ENCODE data around the gene AGAP1. TPM values are rescaled to one million over a fixed set of nuclear protein-coding genes. Genes with fewer than 3 reads are reported as not detected.
"Not testable (repeated sequence)": the region's sequence is repeated elsewhere in the genome, so short reads cannot be mapped to it uniquely, and the experiment has no call there.

The AGAP1 gene
- total RNA-seq, 1 experiment from 2014 or later, result 56.4 TPM

- no peaks in the 10 kb centered on the region for H3K4me1 Mint-ChIP-seq (ENCODE audit: low read depth, unreplicated experiment)
- TF ChIP-seq CTCF (IDR thresholded peaks at IDR 0.05; ENCODE audit: unreplicated experiment), result no peak
- BruUV-seq (replicated peaks), result no TSS peak
- DNase-seq, result no peak
- H3K27me3 Mint-ChIP-seq (ENCODE audit: unreplicated experiment), result no peaks in the 10 kb centered on the region
- intact Hi-C loops (cut with micrococcal nuclease; ENCODE audit: unreplicated experiment), result no loop called here
- no peak overlapping the region for H3K27ac Mint-ChIP-seq (ENCODE audit: unreplicated experiment)
- CTCF ChIA-PET, result no interaction called here
- peaks cover 18% of the 10 kb centered on the region for H3K36me3 Mint-ChIP-seq (ENCODE audit: insufficient read depth, unreplicated experiment)
- H3K9me3 Mint-ChIP-seq (ENCODE audit: low read depth, unreplicated experiment), result no peaks in the 10 kb centered on the region
- no peak overlapping the region for H3K4me3 Mint-ChIP-seq (ENCODE audit: low read depth, unreplicated experiment)
Measured at GRCh38 chr2:235757212-235757611, 263.4 kb downstream of the AGAP1 start.

GRCh38 chr2:235757640-235758039, 263.8 kb downstream of the AGAP1 start:
- Mint-ChIP-seq H3K4me3 (ENCODE audit: low read depth, unreplicated experiment) (no peak overlapping the region), H3K27me3 (ENCODE audit: unreplicated experiment) (no peaks in the 10 kb centered on the region), H3K9me3 (ENCODE audit: low read depth, unreplicated experiment) (no peaks in the 10 kb centered on the region), H3K27ac (ENCODE audit: unreplicated experiment) (no peak overlapping the region), H3K4me1 (ENCODE audit: low read depth, unreplicated experiment) (no peaks in the 10 kb centered on the region), H3K36me3 (ENCODE audit: insufficient read depth, unreplicated experiment) (peaks cover 18% of the 10 kb centered on the region)
- intact Hi-C loops (cut with micrococcal nuclease; ENCODE audit: unreplicated experiment), result no loop called here
- CTCF ChIA-PET, result no interaction called here
- BruUV-seq (replicated peaks), result no TSS peak
- DNase-seq, result no peak
- TF ChIP-seq CTCF (IDR thresholded peaks at IDR 0.05; ENCODE audit: unreplicated experiment), result no peak

DNA sequence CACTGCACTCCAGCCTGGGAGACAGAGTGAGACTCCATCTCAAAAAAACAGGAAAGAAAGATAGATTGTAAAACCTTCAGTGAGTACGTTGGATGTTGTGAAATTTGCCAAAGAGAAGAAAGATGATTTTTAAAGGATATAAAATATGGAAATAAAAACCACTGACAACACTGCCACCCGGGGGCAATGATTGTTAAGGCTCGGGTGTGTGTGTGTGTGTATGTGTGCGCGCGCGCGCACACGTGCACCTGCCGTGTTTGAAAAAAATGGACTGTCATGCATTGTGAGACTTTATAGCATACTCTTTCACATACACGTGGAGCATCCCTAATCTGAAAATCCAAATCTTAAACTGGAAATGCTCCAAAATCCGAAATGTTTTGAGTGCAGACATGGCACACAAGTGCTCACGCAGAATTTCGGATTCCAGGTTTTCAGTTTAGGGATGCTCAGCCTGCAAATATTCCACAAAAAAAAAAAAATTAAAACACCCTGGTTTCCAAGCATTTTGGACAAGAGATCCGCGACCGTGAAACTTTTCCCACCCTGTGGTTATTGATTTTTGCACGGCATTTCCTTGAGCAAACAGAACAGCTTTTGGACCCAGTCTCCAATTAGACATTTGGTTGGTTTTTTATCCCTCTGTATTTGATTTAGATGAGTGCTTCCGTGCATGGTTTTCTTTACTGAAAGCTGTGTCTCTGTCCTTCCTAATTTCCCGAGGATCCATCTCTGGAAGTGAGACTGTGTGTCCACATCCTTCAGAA, 269.2 kb downstream of the AGAP1 start:
- Mint-ChIP-seq H3K4me1 (ENCODE audit: low read depth, unreplicated experiment) (peaks cover 8% of the 10 kb centered on the region), H3K27ac (ENCODE audit: unreplicated experiment) (no peak overlapping the region), H3K9me3 (ENCODE audit: low read depth, unreplicated experiment) (no peaks in the 10 kb centered on the region), H3K36me3 (ENCODE audit: insufficient read depth, unreplicated experiment) (peaks cover 36% of the 10 kb centered on the region), H3K4me3 (ENCODE audit: low read depth, unreplicated experiment) (no peak overlapping the region), H3K27me3 (ENCODE audit: unreplicated experiment) (no peaks in the 10 kb centered on the region)
- no peak for TF ChIP-seq CTCF (IDR thresholded peaks at IDR 0.05; ENCODE audit: unreplicated experiment)
- no peak for DNase-seq
- no TSS peak for BruUV-seq (replicated peaks)
- intact Hi-C loops (cut with micrococcal nuclease; ENCODE audit: unreplicated experiment), result no loop called here
- CTCF ChIA-PET, result no interaction called here

DNA sequence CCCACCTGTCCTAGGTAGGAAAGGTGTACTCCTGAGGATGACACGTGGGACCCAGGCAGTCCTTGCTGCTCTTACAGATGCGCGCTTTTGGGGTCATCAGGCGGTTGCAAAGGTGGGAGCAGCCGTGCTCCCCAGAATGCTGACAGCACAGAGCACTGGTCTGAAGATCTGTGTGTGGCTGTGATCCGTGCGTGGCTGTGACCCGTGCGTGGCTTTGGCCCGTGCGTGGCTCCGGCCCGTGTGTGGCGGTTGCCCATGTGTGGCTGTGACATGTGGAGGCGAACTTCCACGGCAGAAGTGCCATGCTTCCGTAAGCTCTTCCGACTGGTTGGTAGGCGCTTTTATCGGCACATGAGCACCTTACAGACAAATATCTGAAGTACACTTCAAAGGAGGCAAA, 270.0 kb downstream of the AGAP1 start:
- no peaks in the 10 kb centered on the region for H3K9me3 Mint-ChIP-seq (ENCODE audit: low read depth, unreplicated experiment)
- no TSS peak for BruUV-seq (replicated peaks)
- no peak overlapping the region for H3K27ac Mint-ChIP-seq (ENCODE audit: unreplicated experiment)
- no peak for DNase-seq
- intact Hi-C loops (cut with micrococcal nuclease; ENCODE audit: unreplicated experiment), result no loop called here
- no peaks in the 10 kb centered on the region for H3K27me3 Mint-ChIP-seq (ENCODE audit: unreplicated experiment)
- no peak for TF ChIP-seq CTCF (IDR thresholded peaks at IDR 0.05; ENCODE audit: unreplicated experiment)
- H3K4me1 Mint-ChIP-seq (ENCODE audit: low read depth, unreplicated experiment), result peaks cover 8% of the 10 kb centered on the region
- H3K36me3 Mint-ChIP-seq (ENCODE audit: insufficient read depth, unreplicated experiment), result peaks cover 37% of the 10 kb centered on the region
- CTCF ChIA-PET, result no interaction called here
- no peak overlapping the region for H3K4me3 Mint-ChIP-seq (ENCODE audit: low read depth, unreplicated experiment)

DNA sequence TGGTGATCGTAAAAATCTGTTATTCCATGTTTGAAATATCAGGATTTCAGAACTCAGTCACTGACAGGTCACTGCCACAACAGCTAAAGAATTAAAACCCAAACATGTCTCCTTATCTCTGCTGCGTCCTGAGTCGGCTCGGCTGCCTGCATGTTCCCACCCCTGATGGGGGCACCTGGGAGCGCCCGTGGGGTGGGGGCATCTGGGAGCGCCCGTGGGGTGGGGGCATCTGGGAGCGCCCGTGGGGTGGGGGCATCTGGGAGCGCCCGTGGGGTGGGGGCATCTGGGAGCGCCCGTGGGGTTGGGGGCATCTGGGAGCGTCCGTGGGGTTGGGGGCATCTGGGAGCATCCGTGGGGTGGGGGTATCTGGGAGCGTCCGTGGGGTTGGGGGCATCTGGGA, 270.6 kb downstream of the AGAP1 start:
- H3K27me3 Mint-ChIP-seq (ENCODE audit: unreplicated experiment); CTCF ChIA-PET; H3K4me1 Mint-ChIP-seq (ENCODE audit: low read depth, unreplicated experiment); BruUV-seq (replicated peaks); H3K27ac Mint-ChIP-seq (ENCODE audit: unreplicated experiment); DNase-seq; H3K9me3 Mint-ChIP-seq (ENCODE audit: low read depth, unreplicated experiment); intact Hi-C loops (cut with micrococcal nuclease; ENCODE audit: unreplicated experiment); H3K4me3 Mint-ChIP-seq (ENCODE audit: low read depth, unreplicated experiment): not testable (repeated sequence)
- peaks cover 37% of the 10 kb centered on the region for H3K36me3 Mint-ChIP-seq (ENCODE audit: insufficient read depth, unreplicated experiment)

Data from Calu3 (cell line).